HPDE6-E6E7 (cell line): ENCODE data around the gene ERC2.

ENCODE experiments used
- DNase-seq: peaks from one replicate; pipeline ENCODE4 v3.0.0; 2011; ENCODE audit warnings: missing footprints; ENCODE audit errors: extremely low spot score

Gene ERC2

DNA sequence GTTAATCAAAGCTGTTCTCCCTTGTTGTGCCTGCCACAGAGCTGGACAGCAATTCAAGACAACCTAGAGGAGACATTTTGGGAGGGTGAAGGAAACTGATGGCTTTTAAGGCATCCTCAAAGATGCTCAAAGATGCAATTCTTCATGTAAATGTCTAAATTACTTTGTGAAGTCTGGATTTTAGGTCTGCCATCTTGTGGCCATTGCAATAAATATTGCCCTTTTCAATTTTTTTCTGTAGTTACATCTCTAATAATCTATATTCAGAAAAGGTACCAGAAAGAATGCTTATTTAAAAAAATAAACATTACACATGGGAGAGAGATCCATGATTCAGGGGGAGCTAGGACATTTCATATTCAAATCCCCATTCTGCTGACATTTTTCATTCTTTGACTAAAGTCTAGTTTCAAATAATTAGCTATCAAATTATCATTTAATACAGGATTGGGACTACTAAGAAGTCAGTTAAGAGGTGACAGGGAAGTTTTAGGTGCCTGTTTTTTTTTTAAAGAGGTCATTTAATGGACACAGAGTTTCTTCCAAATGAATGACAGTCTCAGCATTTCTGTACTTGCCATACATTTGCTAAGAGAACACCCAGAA is 721.4 kb downstream of the ERC2 start:
- no peak for DNase-seq

DNA sequence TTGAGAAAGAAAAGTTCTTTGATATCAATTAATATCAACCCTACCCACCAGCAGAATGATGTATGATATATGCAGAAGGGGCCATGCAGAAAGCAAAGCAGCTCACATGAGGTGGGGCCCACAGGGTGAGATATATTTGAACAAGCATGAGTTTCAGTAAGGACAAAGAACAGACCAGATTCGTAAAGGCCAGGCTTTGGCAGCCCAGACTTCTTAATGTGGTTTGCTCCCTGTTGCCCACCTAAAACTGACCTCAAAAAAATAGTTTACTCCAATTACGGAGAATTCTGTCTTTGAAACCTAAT is 725.5 kb downstream of the ERC2 start:
- DNase-seq = no peak

DNA sequence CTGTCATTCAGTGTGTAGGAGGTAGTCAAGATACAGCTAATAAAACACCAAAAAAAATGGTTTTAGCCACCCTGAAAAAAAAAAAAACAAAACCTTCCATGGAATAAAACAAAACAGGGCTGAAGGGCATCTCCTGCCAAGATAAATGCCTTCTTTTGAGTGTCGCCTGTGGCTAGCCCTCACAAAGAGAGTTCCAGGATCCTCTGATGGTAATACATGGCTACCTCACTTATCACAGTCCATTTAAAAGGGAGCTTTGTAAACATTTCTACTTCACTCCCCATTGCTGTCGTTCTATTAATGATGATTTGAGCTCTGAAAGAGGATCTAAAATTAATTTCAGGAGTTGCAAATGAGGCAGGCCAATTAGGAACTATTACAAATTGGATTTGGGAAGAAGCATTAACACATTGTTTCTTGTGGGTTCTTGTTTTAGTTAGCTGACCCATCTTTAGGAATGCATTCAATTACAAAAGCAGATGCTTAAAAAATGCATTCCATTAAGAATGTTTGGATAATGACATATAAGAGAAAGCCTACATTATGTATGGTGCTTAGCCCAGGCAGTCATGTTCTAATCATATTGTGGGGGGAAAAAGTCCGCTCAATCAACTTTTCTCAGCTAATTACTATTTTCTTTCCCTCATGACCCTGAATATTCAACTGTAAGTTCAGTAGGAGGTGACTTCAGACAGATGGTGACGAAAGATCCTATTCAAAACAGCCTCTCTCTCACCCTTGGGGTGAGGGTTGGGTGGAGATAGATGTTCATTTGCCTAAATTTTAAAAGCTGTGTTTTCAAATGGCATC is 726.0 kb downstream of the ERC2 start:
- no peak for DNase-seq

DNA sequence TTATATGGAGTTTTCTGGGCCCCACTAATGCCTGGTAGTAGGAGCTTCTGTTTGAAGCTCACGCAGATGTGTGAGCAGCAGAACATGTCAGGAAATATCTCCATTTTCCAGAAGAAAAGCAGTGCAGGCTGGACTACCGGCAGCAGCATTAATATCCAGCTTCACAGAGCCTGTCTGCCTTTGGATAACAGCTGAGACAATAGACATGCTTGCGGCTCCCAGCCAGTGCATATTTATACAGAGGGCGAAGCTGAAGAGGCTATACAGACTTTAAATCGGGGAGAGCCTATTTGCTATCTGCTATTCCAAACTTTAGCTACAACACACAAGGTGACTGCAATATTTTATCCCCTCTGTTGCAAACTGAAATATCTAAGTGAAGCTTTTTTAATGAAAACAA is 731.1 kb downstream of the ERC2 start:
- DNase-seq = no peak

DNA sequence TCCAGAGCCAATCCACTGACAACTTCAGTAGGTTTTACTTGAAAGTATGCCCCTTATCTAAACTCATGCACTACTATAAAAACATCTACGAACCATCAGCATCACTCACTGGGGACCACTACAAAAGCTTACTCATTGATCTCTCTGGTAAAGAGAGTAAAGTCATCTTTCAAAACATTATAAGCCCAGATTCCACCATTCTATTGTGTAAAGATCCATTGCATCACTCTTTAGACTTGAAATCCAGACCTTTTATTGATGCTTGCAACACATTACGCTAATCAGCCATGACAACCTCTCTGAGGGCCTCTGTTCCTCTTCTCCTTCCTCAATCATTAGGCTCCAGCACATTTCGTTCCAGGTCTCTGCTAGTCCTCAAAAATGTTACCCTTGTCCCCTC is 732.3 kb downstream of the ERC2 start:
- no peak for DNase-seq

DNA sequence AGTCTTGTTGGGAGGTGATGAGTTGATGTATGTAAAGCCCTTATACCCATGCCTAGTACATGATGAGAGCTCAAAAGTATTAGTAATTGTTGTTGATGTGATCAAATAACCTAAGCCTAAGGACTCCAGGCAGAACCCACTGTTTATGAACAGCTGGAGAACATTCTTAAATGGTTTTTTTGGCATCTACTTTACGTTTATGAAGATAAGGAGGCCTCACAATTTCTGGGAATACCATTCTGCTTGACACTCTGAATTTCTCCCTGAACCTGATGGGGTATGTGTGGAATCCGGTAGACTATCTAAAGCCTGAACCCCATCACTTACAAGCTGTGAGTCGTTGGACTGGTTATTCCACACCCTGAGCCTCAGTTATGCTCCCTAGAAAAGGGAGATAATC is 736.5 kb downstream of the ERC2 start:
- DNase-seq = no peak

DNA sequence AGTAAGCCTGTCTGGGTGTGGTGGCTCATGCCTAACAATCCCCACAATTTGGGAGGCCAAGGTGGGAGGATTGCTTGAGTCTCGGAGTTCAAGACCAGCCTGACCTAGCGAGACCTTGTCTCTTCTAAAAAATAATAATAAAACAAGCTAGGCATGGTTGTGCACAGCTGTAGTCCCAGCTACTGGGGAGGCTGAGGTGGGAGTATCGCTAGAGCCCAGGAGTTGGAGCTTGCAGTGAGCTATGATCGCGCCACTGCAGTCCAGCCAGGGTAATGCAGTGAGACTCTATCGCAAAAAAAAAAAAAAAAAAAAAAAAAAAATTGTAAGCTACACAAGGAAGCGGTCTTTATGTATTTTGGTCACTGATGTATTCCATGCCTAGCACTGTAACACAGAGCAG is 738.7 kb downstream of the ERC2 start:
- DNase-seq = no peak

DNA sequence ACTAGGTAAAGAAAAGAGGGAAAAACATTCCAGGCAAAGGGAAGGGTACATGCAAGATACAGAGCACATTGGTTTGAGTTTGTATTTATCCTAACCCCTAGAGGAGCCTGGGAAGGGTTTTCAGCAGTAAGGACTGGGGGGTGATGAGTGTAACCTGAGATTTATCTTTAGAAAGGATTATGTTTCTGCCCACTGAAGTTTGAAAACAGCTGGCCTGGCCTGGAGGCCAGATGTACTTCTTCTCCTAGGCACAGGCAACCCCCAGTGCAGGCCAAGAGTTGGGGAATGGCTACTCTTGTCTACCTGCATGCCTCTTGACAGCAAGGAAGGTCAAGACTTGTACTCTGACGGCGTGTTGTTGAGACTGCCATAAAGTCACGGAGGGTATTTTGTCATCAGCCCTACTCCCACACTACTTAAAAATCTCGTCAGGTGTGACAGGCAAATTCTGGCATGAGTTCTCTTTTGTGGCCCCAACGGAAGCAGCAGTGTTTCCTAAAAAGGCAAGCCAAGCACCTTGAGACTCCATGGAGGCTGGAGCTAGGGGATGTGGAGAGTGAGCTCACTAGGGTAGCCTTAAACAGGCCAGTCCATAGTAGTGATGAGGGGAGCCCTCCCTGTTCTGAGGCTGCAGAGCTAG is 739.7 kb downstream of the ERC2 start:
- no peak for DNase-seq

DNA sequence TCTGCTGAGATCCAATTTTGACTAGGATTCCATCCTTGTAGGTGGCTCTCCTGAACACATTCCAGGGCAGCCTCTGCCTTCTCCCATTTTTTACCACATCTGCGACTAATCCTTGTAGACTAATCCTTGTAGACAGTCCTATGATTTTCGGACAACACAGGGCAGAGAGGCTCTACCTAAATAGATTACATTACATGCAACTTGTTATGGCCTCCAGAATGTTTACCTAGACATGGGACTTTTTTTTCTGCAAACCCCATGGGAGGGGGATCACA is 741.8 kb downstream of the ERC2 start:
- DNase-seq = no peak

DNA sequence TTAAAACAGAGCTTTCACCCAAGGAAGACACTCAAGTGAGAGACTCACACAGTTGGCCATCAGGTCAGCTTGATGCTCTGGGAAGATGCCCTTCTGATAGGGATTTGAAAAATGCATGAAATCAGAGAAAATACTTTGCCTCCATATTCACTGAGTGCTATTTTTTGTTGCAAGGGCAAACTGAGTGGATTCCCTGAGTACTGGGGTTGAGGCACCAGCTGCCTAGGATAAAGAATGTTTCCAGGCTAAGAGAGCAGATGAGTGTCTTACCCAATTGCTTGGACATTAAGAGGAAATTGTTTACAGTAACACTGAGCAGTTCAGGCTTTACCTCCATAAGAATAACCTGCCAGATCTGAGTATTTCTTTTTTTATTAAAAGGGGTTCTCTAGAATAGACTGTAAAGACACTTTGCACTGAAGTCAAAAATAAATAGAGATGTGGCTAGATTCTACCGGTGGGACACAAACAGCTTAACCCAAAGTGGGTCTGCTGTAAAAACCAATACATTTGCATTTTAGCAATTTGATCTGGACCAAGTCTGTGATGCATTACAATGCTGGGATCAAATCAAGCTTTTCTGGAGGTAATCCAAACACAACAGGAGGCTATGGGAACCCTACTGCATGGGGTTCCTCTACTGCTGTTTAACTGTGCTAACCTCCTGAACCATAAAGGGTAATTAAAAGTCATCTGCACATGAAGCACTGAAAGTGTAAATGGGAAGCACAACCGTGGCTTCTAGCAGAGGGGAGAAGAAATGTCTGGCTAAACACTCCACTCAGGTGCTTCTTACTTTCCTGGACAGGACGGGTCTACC is 742.4 kb downstream of the ERC2 start:
- DNase-seq = no peak

DNA sequence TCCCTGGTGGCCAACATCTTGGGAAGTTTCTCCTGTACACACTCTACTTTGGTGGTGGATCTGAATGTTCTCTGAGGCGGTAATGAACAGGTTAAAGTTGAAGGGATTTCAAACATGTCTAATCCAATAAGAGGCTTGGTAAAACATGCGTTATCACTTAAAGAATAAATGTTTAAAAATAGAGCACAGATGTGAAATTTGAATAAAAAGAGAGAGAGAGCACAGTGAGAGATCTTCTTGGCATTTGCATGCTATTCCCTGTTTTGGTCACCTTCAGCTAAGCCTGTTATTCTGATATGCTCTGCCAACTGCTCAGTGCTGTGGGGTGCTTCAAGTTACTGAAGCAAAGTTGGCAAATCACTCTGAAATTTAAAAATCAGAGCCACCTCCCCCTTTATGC is 743.4 kb downstream of the ERC2 start:
- no peak for DNase-seq

DNA sequence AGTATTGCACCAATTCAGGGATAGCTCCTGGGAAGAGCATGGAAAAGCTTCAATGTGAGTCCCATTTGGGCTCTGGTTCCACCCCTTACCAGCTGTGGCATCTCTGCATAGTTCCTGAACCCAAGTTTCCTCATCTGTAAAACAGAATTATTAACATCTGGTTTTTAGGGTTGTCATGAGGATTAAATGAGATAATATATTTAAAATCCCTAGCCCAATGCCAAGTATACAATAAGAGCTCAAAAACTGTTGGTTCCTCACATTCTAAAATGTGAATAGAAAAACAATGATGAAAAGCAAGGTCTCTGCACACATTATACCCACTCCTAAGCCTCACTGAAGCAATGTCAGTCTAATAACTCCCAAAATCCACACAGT is 743.9 kb downstream of the ERC2 start:
- DNase-seq = no peak

DNA sequence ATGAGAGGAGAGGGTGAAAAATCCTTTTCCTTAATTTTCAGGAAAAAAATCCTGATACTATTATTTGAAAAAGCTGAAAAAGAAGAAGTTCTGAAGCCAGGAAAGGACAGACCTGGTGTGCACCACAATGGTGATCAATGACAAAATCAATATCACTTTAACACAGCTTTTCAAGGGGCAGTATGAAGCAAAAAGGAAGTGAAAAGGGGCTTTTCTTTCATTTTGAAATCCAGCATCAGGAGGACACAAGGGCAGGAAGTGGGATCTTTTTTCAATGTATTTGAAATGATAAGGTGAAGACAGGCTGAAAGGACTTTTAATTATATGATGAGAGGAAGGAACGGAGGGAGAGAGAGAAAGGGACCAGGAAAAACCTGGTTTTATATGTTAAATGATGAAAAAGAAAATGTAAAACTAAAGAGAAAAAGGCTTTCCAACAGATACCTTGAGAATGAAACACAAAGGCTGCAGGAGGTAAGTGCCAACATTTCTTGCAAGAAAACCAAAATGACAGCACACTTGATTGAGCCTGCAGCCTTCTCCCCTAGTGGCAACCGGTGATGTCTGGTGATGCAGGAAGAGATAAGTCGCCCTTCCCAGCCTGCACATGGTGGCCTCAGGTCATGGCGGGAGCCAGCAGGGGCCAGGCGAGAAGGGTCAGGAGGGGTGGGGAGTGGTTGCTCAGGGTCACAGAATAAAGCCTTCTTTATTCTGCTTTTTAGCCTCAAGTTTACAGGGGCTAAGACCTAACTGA is 744.4 kb downstream of the ERC2 start:
- no peak for DNase-seq

DNA sequence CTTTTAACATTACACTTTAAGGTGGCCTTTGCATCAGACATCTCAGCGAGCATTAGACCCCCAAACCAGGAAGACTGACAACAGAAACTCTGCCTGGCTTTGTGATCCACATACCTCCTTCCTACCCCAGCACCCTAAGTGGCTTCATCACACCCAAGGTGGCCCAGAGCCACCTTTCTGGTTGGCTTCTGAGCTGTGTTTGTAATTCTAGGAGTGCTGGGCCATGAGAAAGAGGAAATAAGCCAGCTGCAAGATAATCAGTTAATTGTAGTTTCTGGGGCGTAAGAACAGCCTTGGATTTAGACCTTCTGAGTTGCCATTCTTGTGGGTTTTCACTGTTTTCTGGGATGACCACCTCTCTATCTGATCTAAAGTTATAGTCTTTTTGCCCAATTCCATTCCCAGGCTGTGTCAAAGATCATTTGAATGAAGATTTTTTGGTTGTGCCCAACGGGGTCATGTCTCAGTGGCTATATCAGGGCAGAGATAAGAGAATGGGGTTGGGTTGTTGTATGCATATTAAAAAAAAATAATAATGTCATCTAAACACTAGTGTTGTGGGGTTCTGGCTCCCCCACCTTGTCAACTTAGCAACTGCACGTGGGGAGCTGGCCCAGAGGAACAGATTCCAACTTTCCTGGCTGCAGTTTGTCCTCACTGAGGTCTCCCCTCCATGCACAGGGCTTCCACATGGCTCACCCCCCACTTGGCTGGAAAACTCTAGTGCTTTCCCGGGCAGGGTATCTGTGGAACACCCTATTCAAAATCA is 746.4 kb downstream of the ERC2 start:
- no peak for DNase-seq

DNA sequence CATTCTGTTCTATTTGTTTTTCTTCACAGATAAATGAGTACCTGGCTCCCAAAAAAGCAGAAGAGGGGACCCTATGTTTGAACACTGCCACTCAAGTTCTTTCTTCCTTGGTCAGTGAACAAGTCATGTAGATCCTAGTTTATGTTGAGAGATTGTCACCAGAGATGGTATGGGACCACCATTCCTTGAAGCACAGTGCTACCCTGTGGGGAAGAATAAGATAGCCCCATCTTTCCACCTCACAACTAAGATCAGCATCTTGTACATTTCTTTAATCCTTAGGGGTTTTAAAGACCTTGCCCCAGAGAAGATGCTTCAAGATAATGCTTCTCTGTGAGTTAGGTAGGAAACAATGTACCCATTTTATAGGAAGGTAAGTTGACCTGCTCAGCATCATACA is 747.7 kb downstream of the ERC2 start:
- no peak for DNase-seq

DNA sequence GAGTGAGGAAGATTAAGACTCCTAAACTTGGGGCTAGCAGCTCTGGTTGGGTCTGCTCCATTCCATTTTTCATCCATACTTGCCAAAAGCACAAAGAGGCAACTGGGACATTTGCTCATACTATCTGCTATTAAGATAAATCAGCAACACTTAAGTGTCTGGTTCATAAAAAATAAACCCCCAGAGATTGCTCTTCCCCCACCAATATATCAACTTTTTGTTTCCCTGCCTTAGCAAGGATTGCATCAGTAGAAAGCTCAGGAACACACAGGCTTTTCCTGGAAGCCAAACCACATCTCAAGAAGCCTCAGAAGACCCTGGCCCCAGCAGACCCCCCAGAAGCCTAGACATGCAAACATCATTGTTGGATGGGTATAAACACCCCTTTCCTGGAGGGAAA is 748.8 kb downstream of the ERC2 start:
- no peak for DNase-seq

DNA sequence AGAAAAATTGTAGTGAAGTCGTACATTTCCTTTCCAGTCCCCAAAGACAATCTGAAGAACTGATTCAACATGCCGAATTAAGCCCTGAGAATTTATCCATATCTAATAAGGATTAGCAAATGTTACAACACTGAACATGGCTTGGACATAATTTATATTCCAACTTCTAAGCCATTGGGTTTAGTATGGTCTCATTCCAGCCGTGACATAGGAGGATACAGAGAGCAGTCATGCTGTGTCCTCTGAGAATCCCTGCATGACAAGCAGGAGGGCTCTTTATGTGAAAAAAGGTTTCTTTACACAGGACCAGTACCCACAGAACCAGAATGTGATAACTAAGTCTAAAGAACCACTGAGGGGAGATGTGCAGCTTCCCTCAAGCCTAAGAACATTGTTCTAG is 749.3 kb downstream of the ERC2 start:
- no peak for DNase-seq

DNA sequence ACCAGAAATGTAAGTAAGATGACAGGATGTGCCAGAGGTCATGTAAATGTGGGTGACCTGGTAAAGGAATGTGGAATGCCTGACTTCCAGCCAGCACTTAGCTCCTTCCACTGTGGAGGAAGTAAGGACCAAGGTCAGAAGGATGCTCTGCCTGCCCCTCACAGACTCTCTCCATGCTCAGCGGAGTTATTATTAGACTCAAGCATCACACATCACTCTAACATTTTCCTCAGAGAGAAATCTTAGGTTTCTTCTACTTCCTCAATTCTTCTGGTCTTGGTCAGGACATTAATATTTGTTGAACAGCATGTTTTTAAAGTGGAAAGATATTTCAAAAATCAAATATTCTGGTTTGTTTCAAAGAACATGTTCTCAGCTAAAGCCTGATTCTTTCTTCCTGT is 749.7 kb downstream of the ERC2 start:
- DNase-seq = no peak

DNA sequence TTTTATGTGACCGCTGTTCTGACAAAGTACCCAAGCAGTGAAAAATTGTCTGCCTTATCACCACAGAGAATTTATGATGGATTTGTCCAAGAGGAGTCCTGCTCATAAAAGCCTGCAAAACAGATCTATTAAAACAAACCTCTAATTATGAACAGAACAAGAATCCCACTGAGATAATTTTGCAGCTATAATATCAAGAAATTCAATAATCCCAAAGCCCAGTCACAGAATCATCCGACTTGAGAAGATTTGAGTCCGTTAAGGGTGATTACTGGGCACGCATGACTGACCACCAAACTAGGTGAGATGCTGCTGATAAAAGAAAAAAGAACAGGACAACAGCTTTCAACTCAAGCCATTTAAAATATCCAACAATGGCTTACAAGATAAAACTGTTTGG is 750.2 kb downstream of the ERC2 start:
- no peak for DNase-seq

DNA sequence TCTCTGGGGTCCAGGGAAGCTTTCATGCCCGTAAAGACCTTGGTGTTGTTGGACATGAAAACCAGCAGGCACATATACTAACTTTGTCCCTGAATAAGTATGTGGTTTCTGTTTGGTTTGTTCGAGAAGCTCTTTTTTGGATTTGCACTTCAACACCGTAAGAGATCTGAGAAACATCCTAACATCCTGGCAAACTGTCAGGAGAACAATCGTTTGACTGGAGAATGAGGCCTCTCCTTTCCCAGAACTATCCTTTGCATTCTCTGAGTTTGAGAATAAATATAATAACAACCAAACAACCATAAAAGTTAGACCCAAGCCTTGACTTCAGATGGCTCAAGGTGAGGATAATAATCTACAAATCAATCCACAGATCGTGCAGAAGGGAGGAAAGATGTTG is 750.8 kb downstream of the ERC2 start:
- DNase-seq = no peak

DNA sequence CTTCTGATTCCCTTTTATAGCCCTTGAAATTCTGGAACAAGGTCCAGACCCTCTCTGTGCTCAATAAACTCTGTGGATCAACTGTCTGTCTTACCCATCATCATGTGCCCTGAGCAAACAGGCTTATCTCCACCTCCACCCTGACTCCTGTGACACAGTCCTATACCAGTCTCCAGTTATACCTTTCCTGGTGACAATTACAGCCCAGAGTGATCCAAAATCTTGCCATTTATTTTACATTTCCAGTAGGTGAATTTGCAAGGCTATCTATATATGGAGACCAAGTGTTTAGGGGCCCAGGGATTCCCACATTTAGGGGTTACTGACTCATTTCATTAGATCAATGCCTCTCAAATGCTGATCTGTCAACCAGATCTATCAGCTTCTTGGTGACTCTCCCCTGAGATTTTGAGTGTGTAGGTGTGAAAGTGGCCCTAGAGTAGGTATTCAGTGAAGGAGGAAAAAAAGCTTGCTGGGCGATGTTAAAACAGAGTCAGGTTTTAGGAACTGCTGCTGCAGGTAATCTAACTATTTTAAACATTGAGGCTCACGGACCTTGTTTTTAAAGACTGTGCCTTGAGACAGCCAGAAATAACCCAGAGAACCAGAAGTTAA is 751.5 kb downstream of the ERC2 start:
- no peak for DNase-seq
